B cell (primary cell): ENCODE data around the gene LIN54. TPM values are rescaled to one million over a fixed set of nuclear protein-coding genes. Genes with fewer than 3 reads are reported as not detected.

ENCODE experiments used
- ATAC-seq: fragments of 200-7000 bp; cut with Tn5 transposase; one replicate; pipeline ENCODE4 v1.10.0; 2021; ENCODE audit warnings: low read depth, mild to moderate bottlenecking, moderate number of reproducible peaks, moderate library complexity
- CTCF ChIA-PET: fragments of 350-600 bp; sonication (Branson Sonifier 250); formaldehyde crosslinking; loops from one replicate; lab custom pipeline; 2021; ENCODE audit warnings: antibody characterized with exemption, inconsistent platforms; lab: Charles Lee
- POLR2A ChIA-PET: fragments of 350-600 bp; sonication (Branson Sonifier 250); formaldehyde crosslinking; loops from one replicate; lab custom pipeline; 2021; ENCODE audit warnings: antibody characterized with exemption; lab: Charles Lee
- DNase-seq: peaks from one replicate; pipeline ENCODE4 v3.0.0; 2013
- H2AFZ ChIP-seq: 2 replicates; pipeline ENCODE4 v1.6.1; 2012; ENCODE audit warnings: mild to moderate bottlenecking, low read depth, low read length; ENCODE audit not compliant: insufficient read depth, poor library complexity, severe bottlenecking
- H3K27ac ChIP-seq, 2 donors: 1 replicate in 1 of 2; 2 replicates in 1 of 2; pipeline ENCODE4 v1.5.1; 2012 to 2013; ENCODE audit warnings: low read length in 2 of 2, mild to moderate bottlenecking in 2 of 2, moderate library complexity in 1 of 2
- H3K27me3 ChIP-seq, 4 experiments: fragments of 200-600 bp in 1 of 4; sonication (generic) in 1 of 4; replicated peaks in 1 of 4; 1 replicate in 2 of 4; 2 replicates in 2 of 4; pipeline versions ENCODE4 v1.6.1 to v1.7.0; 2013 to 2016; ENCODE audit warnings: low read length in 3 of 4, mild to moderate bottlenecking in 2 of 4, mixed read lengths in 1 of 4, moderate library complexity in 1 of 4; ENCODE audit not compliant: insufficient read depth in 4 of 4, control insufficient read depth in 3 of 4; ENCODE audit errors: control extremely low read depth in 1 of 4
- H3K36me3 ChIP-seq, 2 experiments: replicated peaks in 1 of 2; 1 replicate in 1 of 2; 2 replicates in 1 of 2; pipeline versions ENCODE4 v1.6.1 to v1.7.1; 2013; ENCODE audit warnings: low read length in 1 of 2; ENCODE audit not compliant: insufficient read depth in 2 of 2, control insufficient read depth in 1 of 2; ENCODE audit errors: control extremely low read depth in 1 of 2, extremely low read depth in 1 of 2
- H3K4me1 ChIP-seq, 2 donors: fragments of 200-600 bp in 1 of 2; sonication (generic) in 1 of 2; 1 replicate in 1 of 2; 2 replicates in 1 of 2; pipeline versions ENCODE4 v1.5.1 to v1.6.1; 2013 to 2017; ENCODE audit warnings: low read length in 2 of 2; ENCODE audit not compliant: control insufficient read depth in 2 of 2, insufficient read depth in 2 of 2
- H3K4me2 ChIP-seq: replicated peaks from 2 replicates; pipeline ENCODE3; 2012; ENCODE audit warnings: mild to moderate bottlenecking, low read depth, low read length; ENCODE audit not compliant: poor library complexity, severe bottlenecking
- H3K4me3 ChIP-seq, 5 experiments: fragments of 200-600 bp in 1 of 5; sonication (generic) in 1 of 5; 1 replicate in 3 of 5; 2 replicates in 2 of 5; pipeline versions ENCODE4 v1.5.1 to v1.7.0; 2011 to 2016; ENCODE audit warnings: low read length in 4 of 5, mild to moderate bottlenecking in 4 of 5, low read depth in 2 of 5, control low read depth in 1 of 5, moderate library complexity in 1 of 5; ENCODE audit not compliant: insufficient read depth in 1 of 5; ENCODE audit errors: control extremely low read depth in 1 of 5, extremely low read depth in 1 of 5
- H3K79me2 ChIP-seq: fragments of 200-600 bp; sonication (generic); one replicate; pipeline ENCODE4 v1.6.0; 2016; ENCODE audit warnings: low read length; ENCODE audit not compliant: control insufficient read depth, insufficient read depth
- H3K9ac ChIP-seq: fragments of 200-600 bp; sonication (generic); 2 replicates; pipeline ENCODE4 v1.6.1; 2017; ENCODE audit warnings: mild to moderate bottlenecking, low read length, moderate library complexity
- H3K9me3 ChIP-seq, 3 donors: one replicate each; pipeline versions ENCODE4 v1.6.1 to v1.7.1; 2013; ENCODE audit warnings: low read length in 2 of 3; ENCODE audit not compliant: control insufficient read depth in 2 of 3, insufficient read depth in 1 of 3; ENCODE audit errors: control extremely low read depth in 1 of 3
- H4K20me1 ChIP-seq: 2 replicates; pipeline ENCODE4 v1.6.0; 2012; ENCODE audit warnings: mild to moderate bottlenecking, low read length; ENCODE audit not compliant: insufficient read depth, control insufficient read depth, poor library complexity, severe bottlenecking
- H3K27ac Mint-ChIP-seq: one replicate; pipeline ENCODE4 v1.8.0; 2021; ENCODE audit warnings: mixed read lengths
- H3K27me3 Mint-ChIP-seq: one replicate; pipeline ENCODE4 v1.8.0; 2021; ENCODE audit warnings: mixed read lengths
- H3K4me1 Mint-ChIP-seq: one replicate; pipeline ENCODE4 v1.8.0; 2021; ENCODE audit warnings: mixed read lengths
- H3K4me3 Mint-ChIP-seq: one replicate; pipeline ENCODE4 v1.8.0; 2021; ENCODE audit warnings: mixed read lengths
- H3K9me3 Mint-ChIP-seq: one replicate; pipeline ENCODE4 v1.8.0; 2022; ENCODE audit warnings: mixed read lengths; ENCODE audit not compliant: insufficient read depth
- EZH2 ChIP-seq: IDR thresholded peaks from 2 replicates; pipeline ENCODE4 v1.6.1; 2012; ENCODE audit warnings: borderline replicate concordance, low read depth, mild to moderate bottlenecking, moderate library complexity, low read length; ENCODE audit not compliant: insufficient read depth, poor library complexity, severe bottlenecking
- WGBS: methylation state at CpG from one replicate; pipeline ENCODE4 v1.1.5; 2013; ENCODE audit warnings: missing lambda C conversion rate; ENCODE audit not compliant: insufficient coverage; 5-methylcytosine and 5-hydroxymethylcytosine counted together
- intact Hi-C: fragments of 100-400 bp; cut with micrococcal nuclease; formaldehyde crosslinking; loops from one replicate; pipeline ENCODE4 v1.10.0; 2022
- polyA plus RNA-seq: library from polyadenylated mRNA; depleted of rRNA; stranded (reverse); fragments of >200 nt; gene quantifications from 2 replicates; pipeline ENCODE4 v1.2.3, GENCODE V29; 2012
- total RNA-seq, 2 donors: library from RNA; stranded (reverse); fragments of 120-200 nt in 1 of 2; gene quantifications; 1 replicate in 1 of 2; 2 replicates in 1 of 2; pipeline versions ENCODE4 v1.2.3 to v1.2.4, GENCODE V29; 2013 to 2022
- TF ChIP-seq, protein P1 (sequence below): fragments of 200-600 bp; IDR thresholded peaks from one replicate; pipeline ENCODE4 v1.8.0; 2022; ENCODE audit warnings: antibody characterized with exemption, mild to moderate bottlenecking

LIN54 gene
- total and polyA plus RNA-seq, 2 donors (not counting 1 experiment from before 2014, with no cell fraction given), result 3.8 to 19.2 TPM

- peak; percentile 99 for DNase-seq
- no peaks in the 10 kb centered on the region for H3K36me3 ChIP-seq
- H2AFZ ChIP-seq, result peak within 1 kb of the TSS; percentile 94
- H3K27me3 ChIP-seq, result no peaks in the 10 kb centered on the region
- H3K4me3 ChIP-seq, result peak within 1 kb of the TSS; percentile 80 to 94 (median 91)
- peak within 1 kb of the TSS; percentile 81 for H3K4me2 ChIP-seq
- TF ChIP-seq, protein P1, sequence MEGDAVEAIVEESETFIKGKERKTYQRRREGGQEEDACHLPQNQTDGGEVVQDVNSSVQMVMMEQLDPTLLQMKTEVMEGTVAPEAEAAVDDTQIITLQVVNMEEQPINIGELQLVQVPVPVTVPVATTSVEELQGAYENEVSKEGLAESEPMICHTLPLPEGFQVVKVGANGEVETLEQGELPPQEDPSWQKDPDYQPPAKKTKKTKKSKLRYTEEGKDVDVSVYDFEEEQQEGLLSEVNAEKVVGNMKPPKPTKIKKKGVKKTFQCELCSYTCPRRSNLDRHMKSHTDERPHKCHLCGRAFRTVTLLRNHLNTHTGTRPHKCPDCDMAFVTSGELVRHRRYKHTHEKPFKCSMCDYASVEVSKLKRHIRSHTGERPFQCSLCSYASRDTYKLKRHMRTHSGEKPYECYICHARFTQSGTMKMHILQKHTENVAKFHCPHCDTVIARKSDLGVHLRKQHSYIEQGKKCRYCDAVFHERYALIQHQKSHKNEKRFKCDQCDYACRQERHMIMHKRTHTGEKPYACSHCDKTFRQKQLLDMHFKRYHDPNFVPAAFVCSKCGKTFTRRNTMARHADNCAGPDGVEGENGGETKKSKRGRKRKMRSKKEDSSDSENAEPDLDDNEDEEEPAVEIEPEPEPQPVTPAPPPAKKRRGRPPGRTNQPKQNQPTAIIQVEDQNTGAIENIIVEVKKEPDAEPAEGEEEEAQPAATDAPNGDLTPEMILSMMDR, result peak; percentile 34
- no peak for TF ChIP-seq EZH2
- peak; percentile 95 for ATAC-seq
- H3K79me2 ChIP-seq, result peaks cover 47% of the 10 kb centered on the region
- intact Hi-C loops, result loop anchor here (1.0 kb wide), 8 partner anchors 22 to 606 kb away; partner anchors contain the start of genes ABRAXAS1, COQ2, MRPS18C and SEC31A
- Mint-ChIP-seq H3K4me3 (peak within 1 kb of the TSS; percentile 98), H3K9me3 (no peaks in the 10 kb centered on the region), H3K4me1 (peaks cover 34% of the 10 kb centered on the region), H3K27me3 (no peaks in the 10 kb centered on the region), H3K27ac (peak within 1 kb of the TSS; percentile 98)
- ChIA-PET POLR2A (interaction anchor here (0.5 to 1.4 kb wide), 16 partner anchors 9 to 660 kb away, joined by 3 to 13 read pairs (median 4); partner anchors contain the start of genes COQ2, HELQ, HNRNPD and LIN54), CTCF (interaction anchor here (0.6 to 1.4 kb wide), 17 partner anchors 10 to 249 kb away, joined by 3 to 11 read pairs (median 3); partner anchors contain the start of genes COQ2 and LIN54)
- H3K9ac ChIP-seq, result peak within 1 kb of the TSS; percentile 88
- peaks cover 10 to 16% of the 10 kb centered on the region in 2 donors for H3K4me1 ChIP-seq
- H3K9me3 ChIP-seq, result no peaks in the 10 kb centered on the region
- under 1% methylated on average over 36 of the region's 39 CpGs for WGBS
- peak within 1 kb of the TSS; percentile 84 to 86 for H3K27ac ChIP-seq
- peaks cover 11% of the 10 kb centered on the region for H4K20me1 ChIP-seq
Measured at GRCh38 chr4:83034630-83035494, 24.2 kb upstream of the LIN54 start, which contains the start of gene COPS4. COPS4 (plus strand) TSS chr4:83035183; CDS start chr4:83035225, 42 bp downstream.
